Jurkat, Clone E6-1 (cell line): ENCODE results near the gene OR8S1.
"Not testable (repeated sequence)": the region's sequence is repeated elsewhere in the genome, so short reads cannot be mapped to it uniquely, and the experiment has no call there.

Source experiments
- DNase-seq: peaks from one replicate; pipeline ENCODE4 v3.0.0-alpha.2; 2011; ENCODE audit warnings: low read depth, low spot score
- H3K4me3 ChIP-seq: 2 replicates; pipeline ENCODE4 v1.5.1; 2011; ENCODE audit warnings: mild to moderate bottlenecking, low read length, control low read depth, moderate library complexity

Gene OR8S1

GRCh38 chr12:48551636-48552035 is 26.2 kb downstream of the OR8S1 start:
- not testable (repeated sequence) for DNase-seq, H3K4me3 ChIP-seq

GRCh38 chr12:48553666-48554343 is 28.4 kb downstream of the OR8S1 start:
- H3K4me3 ChIP-seq: peak overlapping the region; percentile 38
- DNase-seq: peak; percentile 67

- no peak overlapping the region for H3K4me3 ChIP-seq
- DNase-seq: no peak
These were observed 31.2 kb downstream of the OR8S1 start for GRCh38 chr12:48556631-48557030.

GRCh38 chr12:48557919-48558318 is 32.5 kb downstream of the OR8S1 start:
- no peak for DNase-seq
- H3K4me3 ChIP-seq: no peak overlapping the region

GRCh38 chr12:48567731-48568130 is 42.3 kb downstream of the OR8S1 start:
- no peak for DNase-seq
- H3K4me3 ChIP-seq: no peak overlapping the region

- no peak for DNase-seq
- H3K4me3 ChIP-seq: no peak within 1 kb of the TSS
These were observed 44.5 kb downstream of the OR8S1 start, which contains the start of gene LALBA for GRCh38 chr12:48569946-48570345. Gene LALBA (minus strand): TSS chr12:48570046. CDS start chr12:48570020, 26 bp downstream.

- DNase-seq: no peak
- H3K4me3 ChIP-seq: no peak overlapping the region
These were observed 46.9 kb downstream of the OR8S1 start for GRCh38 chr12:48572326-48572725.
